HG02642 (cell line): ENCODE data around the gene CAMTA1.
"Not testable (repeated sequence)": the region's sequence is repeated elsewhere in the genome, so short reads cannot be mapped to it uniquely, and the experiment has no call there.

ENCODE experiments used
- ATAC-seq: cut with Tn5 transposase; IDR thresholded peaks from one replicate; pipeline ENCODE4 v1.9.1; 2021; ENCODE audit warnings: mild to moderate bottlenecking; ENCODE audit not compliant: unreplicated experiment, poor library complexity

The CAMTA1 gene

DNA sequence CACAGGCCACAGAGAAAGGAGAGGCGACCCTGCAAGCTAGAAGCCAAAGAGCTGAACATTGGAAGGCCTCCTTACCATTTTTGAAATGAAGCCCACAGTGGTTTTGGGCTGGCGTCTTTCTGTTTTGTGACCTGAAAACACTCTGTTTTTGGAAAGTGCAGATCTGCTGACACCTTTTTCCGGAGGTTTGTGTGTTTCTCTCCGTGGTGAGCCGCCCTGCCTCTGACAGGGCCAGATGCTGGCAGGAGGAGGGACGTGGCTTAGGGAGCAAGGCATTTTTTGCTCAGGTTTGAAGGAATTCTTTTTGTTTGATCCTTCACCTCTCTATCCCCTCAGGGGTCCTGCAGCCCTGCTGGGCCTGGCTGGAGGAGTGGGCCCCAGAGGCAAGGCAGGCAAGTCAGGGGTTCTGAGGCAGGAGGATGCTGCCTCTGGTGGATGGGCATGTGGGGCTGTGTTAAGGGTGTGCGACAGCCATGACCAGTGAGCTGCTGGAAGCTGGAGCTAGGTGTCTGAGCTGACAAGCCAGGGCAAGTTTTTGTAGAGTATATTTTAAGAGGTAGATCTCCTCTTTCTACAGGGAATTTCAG, 133.8 kb downstream of the CAMTA1 start:
- no peak for ATAC-seq

DNA sequence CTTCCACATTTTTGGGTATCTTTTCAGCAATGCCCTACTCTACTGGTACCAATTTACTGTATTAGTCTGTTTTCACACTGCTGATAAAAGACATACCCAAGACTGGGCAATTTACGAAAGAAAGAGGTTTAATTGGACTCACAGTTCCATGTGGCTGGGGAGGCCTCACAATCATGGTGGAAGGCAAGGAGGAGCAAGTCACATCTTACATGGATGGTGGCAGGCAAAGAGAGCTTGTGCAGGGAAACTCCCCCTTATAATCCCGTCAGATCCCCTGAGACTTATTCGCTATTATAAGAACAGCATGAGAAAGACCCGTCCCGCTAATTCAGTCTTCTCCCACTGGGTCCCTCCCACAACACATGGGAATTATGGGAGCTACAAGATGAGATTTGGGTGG, 136.3 kb downstream of the CAMTA1 start:
- not testable (repeated sequence) for ATAC-seq

GRCh38 chr1:6922096-6922931, 137.1 kb downstream of the CAMTA1 start:
- no peak for ATAC-seq

- no peak for ATAC-seq
Observed at GRCh38 chr1:6923012-6923411, 137.8 kb downstream of the CAMTA1 start.

DNA sequence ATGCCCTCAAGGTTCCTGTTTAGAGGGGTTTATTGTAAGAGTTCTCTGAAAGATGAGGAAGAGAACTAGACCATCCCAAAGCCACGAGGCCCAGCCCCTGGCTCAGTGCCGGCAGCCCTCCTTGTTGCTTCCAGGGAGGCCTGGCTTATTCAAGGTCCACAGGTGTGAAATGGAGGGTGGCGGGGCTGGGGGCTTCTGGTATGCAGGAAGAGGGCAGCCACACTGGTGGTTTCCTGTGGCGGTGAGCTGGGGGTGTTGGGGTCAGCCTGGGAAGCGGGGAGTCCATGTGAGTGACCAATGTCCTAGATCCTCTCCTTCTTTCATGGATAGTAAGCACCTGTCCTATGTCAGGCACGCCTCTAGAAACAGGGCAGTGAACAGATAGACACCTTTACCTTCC, 138.2 kb downstream of the CAMTA1 start:
- ATAC-seq, result no peak

GRCh38 chr1:6923955-6924881, 139.0 kb downstream of the CAMTA1 start:
- no peak for ATAC-seq

GRCh38 chr1:6924891-6925290, 139.6 kb downstream of the CAMTA1 start:
- ATAC-seq, result no peak

- ATAC-seq, result no peak
Observed at GRCh38 chr1:6927626-6928025, 142.4 kb downstream of the CAMTA1 start.

- ATAC-seq, result no peak
Observed at GRCh38 chr1:6928106-6928885, 143.0 kb downstream of the CAMTA1 start.

DNA sequence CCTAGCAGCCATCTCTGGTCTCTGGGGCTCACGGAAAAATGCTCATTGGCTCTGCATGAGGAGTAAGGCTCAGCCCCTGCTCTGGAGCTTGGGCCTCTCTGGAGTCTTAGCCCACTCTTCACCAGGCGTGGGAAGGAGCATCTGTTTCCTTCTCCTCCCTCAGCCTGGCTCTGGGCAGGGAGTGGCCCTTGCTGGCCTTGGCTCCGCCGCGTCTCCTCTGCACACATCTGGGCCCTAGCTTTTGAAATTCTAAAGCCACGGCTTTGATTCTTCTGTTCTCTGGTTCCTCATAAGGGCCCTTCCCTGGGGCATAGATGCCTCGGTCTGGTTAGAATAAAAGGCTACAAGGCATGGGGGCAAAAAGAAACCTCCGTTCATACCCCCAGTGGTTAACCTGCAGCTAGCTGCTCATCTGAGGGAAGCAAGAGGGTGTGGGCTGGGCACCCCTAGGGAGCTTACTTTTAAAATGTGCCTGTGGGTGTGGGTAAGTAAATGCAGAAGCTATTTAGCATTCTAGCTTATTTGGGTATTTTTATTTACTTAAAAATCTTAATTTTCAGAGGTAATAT, 145.6 kb downstream of the CAMTA1 start:
- no peak for ATAC-seq

DNA sequence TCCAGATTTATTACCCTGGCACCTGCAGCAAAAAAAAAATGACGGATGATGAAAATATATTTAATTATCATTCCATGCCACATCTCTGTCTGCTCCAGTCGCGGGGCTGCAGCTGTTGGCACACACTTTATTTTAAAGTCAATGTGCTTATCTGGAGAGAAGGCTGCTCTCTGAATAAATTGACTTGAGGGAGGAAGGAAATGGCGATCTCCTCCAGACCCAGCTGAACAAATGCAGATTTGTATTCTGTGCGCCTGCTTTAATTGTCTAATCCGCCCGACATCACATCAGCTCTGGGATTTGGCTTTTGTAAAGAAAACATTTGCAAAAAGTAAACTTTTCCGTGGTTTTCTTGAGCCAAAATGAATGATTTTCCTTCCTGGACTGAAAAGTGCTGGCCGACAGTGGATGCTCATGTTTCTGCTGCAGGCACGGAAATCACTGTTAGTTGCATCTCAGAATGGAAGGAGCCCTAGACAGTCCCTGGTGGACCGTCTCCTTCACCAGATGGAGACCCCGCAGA, 150.2 kb downstream of the CAMTA1 start:
- ATAC-seq, result no peak

- no peak for ATAC-seq
Observed at GRCh38 chr1:6935911-6936690, 150.8 kb downstream of the CAMTA1 start.

- ATAC-seq, result no peak
Observed at GRCh38 chr1:6937048-6937447, 151.8 kb downstream of the CAMTA1 start.

GRCh38 chr1:6939363-6939762, 154.1 kb downstream of the CAMTA1 start:
- ATAC-seq, result no peak

GRCh38 chr1:6941786-6942185, 156.5 kb downstream of the CAMTA1 start:
- ATAC-seq, result no peak

- ATAC-seq, result no peak
Observed at GRCh38 chr1:6942990-6943389, 157.7 kb downstream of the CAMTA1 start.

- no peak for ATAC-seq
Observed at GRCh38 chr1:6944434-6944833, 159.2 kb downstream of the CAMTA1 start.

DNA sequence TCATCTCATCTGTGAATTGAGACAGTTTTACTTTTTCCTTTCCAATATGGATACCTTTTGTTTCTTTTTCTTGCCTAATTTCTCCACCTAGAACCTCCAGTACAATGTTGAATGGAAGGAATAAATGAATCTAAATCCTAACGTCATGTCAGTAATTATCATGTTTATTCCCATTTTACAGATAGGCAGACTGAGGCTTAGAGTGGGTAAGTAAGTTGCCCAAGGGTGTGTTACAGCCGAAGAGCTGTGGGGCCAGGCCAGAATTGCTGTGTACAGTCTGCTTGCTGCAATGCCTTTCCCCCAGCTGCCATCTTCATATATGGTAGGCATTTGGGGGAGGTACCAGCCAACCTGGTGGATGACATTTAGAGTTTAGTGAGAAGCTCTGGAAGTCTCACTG, 162.7 kb downstream of the CAMTA1 start:
- ATAC-seq, result no peak

- ATAC-seq, result no peak
Observed at GRCh38 chr1:6948416-6948815, 163.2 kb downstream of the CAMTA1 start.
